Measurements from ENCODE around the gene ITGA2.
"Not testable (repeated sequence)": the region's sequence is repeated elsewhere in the genome, so short reads cannot be mapped to it uniquely, and the experiment has no call there.

ITGA2 gene

DNA sequence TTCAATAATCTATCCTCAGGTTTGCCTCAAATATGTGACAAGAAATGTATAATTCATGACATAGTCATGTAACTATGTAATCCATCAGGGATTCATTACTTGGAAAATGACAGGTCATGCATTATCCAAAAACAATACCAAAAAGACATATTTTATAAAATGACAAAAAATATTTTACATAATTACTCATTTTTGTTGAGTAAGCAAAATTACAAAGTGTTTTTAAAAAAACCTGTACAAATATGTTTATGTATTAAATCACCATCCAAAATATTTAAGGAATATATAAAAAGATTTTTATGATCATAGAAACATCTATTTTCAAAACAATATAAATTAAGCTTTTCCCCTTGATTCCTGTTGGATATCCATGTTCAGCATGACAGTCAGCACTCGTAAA lies 36.7 kb upstream of the ITGA2 start:
- Histone ChIP-seq H3K27ac (no peak overlapping the region), H3K9me3 (ENCODE audit: low read depth, low read length) (no peaks in the 10 kb centered on the region), H3K36me3 (ENCODE audit: insufficient read depth, low read length) (no peaks in the 10 kb centered on the region), H3K9ac (ENCODE audit: insufficient read length) (no peak overlapping the region), H3K4me3 (no peak overlapping the region)
- TF ChIP-seq FOXP2 (optimal IDR thresholded peaks at IDR 0.05; ENCODE audit: control extremely low read depth, extremely low read length, insufficient read depth) = no peak
- no peak for TF ChIP-seq EZH2 (IDR thresholded peaks at IDR 0.05)
- TF ChIP-seq POLR2AphosphoS5 (IDR thresholded peaks at IDR 0.05; ENCODE audit: borderline replicate concordance, low read depth, low read length) = no peak
- DNase-seq (ENCODE audit: low read depth, low spot score) = no peak

DNA sequence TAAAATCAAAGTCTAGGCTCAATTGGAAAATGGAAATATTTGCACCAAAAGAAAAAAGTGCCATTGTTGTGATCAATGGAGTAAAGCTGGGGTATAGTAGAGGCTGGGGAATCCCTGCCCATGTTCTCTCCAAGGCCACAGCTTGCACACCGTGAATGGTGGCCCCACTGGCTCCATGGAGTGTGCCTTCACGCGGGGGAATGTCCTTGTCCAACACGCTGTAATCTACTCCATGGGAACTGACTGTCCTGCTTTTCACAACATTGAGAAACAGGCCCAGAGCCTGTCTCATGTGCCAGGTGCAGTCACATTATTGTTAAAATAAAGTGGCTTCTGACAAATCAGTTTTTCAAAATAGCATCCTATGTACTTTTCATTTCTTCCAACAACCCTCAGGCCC lies 33.1 kb upstream of the ITGA2 start:
- no peak for DNase-seq (ENCODE audit: low read depth, low spot score)
- no peak overlapping the region for H3K4me3 ChIP-seq
- TF ChIP-seq EZH2 (IDR thresholded peaks at IDR 0.05) (no peak), FOXP2 (optimal IDR thresholded peaks at IDR 0.05; ENCODE audit: control extremely low read depth, extremely low read length, insufficient read depth) (no peak), POLR2AphosphoS5 (IDR thresholded peaks at IDR 0.05; ENCODE audit: borderline replicate concordance, low read depth, low read length) (no peak)
- no peak overlapping the region for H3K9ac ChIP-seq (ENCODE audit: insufficient read length)
- no peak overlapping the region for H3K27ac ChIP-seq
- H3K36me3 ChIP-seq (ENCODE audit: insufficient read depth, low read length) = no peaks in the 10 kb centered on the region
- no peaks in the 10 kb centered on the region for H3K9me3 ChIP-seq (ENCODE audit: low read depth, low read length)

DNA sequence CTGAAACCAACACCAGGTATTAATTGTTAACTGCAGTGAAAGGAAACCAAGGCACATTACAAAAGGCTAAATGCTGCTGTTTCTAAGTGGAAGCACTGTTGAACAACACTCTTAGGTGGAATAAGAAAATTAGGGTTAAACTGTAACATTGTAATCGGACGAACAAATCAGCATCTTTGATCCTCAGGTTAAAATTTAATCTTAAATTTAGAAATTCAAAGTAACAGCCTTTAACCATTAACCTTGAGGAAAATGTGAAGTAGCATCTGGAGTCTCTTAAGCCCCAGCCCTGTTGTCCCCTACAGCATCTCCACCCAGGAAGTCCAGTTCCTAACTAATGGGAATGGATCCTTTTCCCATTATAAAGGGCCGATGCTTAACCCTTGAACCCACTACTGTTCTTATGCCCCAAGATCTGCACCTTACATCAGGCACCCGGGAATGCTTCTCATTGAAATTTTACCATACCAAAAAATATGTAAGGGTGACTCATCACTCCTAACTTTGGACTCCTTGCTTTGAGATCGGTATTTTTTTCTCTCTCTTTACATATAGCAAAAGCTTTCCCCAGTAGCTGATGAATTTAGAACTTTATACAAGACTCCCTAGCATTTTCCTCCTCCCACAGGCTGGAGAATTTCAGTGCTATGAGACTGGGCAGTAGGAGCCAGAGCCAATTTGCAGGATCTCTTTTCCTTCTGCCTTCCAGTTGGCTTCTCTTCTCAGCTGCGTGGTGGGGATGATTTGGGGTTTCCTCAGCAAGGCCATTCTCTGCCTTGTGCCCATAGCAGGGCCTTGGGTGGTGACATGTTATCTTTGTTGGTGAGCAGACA lies 32.0 kb upstream of the ITGA2 start:
- H3K9me3 ChIP-seq (ENCODE audit: low read depth, low read length) = no peaks in the 10 kb centered on the region
- H3K9ac ChIP-seq (ENCODE audit: insufficient read length) = no peak overlapping the region
- TF ChIP-seq FOXP2 (optimal IDR thresholded peaks at IDR 0.05; ENCODE audit: control extremely low read depth, extremely low read length, insufficient read depth) (no peak), EZH2 (IDR thresholded peaks at IDR 0.05) (no peak)
- no peak overlapping the region for H3K4me3 ChIP-seq
- no peak overlapping the region for H3K27ac ChIP-seq
- no peaks in the 10 kb centered on the region for H3K36me3 ChIP-seq (ENCODE audit: insufficient read depth, low read length)
- no peak for DNase-seq (ENCODE audit: low read depth, low spot score)

DNA sequence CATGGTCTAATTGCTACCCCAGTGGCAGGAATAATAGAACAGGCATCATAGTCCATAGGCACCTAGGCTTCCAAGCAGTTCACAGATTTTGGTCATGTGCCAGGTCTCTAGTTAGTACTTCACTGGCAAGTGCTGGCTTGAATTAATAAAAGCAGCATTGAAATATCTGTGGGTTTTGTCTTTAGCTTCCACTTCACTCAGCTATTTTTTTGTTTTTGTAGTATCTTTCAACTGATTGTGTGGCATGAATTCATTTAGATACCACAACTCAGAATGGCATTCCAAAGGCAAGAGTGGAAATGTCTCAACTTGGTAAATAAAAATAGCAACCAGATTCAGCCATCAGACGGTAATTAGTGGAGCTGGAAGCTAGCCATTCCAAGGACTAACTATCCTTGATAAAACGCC lies 27.9 kb upstream of the ITGA2 start:
- Histone ChIP-seq H3K4me3 (peak overlapping the region; percentile 16; the same call in 1 of the 2 replicates), H3K9ac (ENCODE audit: insufficient read length) (no peak overlapping the region), H3K9me3 (ENCODE audit: low read depth, low read length) (no peaks in the 10 kb centered on the region), H3K27ac (peak overlapping the region; percentile 53; the same call in 1 of the 2 replicates), H3K36me3 (ENCODE audit: insufficient read depth, low read length) (no peaks in the 10 kb centered on the region)
- DNase-seq (ENCODE audit: low read depth, low spot score) = peak; percentile 47
- TF ChIP-seq POLR2AphosphoS5 (IDR thresholded peaks at IDR 0.05; ENCODE audit: borderline replicate concordance, low read depth, low read length) (peak; percentile 24; the same call in 1 of the 2 replicates), FOXP2 (optimal IDR thresholded peaks at IDR 0.05; ENCODE audit: control extremely low read depth, extremely low read length, insufficient read depth) (no peak)

DNA sequence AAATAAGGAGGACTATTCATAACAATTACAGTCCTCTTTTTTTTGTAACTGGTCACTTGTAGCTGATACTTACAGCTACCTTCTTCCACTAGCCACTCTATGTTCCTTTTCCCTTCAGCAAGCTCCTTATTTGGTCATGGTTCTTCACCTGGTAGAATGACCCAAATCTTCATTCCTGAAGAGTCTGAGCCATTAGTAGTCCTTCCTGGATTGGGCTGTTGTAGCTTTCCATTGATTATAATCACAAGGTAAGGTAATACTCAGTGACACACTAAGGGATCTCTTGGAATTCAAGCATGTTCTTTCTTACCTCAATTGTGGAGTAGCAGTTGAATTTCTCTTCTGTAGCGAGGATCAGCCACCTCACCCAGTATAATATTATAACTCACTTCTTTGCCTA lies 25.5 kb upstream of the ITGA2 start:
- no peak for DNase-seq (ENCODE audit: low read depth, low spot score)
- no peak overlapping the region for H3K9ac ChIP-seq (ENCODE audit: insufficient read length)
- H3K27ac ChIP-seq = no peak overlapping the region

DNA sequence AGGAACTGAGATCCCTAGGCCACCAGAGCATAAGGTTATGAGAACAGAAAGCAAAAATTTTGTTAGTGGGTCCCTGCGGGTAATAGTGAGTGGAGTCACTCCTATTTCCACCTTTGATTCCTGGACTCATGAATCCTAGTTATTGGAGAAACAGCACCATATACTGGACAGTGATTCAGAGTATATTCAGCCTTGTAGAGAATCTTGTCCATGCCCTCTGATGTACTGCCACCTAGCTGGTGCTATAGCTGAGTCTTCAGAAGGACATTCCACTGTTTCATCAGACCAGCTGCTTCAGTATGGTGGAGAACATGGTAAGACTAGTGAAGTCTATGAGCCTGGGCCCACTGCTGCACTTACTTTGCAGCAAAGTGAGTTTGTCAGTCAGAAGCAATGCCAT lies 25.0 kb upstream of the ITGA2 start:
- Histone ChIP-seq H3K9ac (ENCODE audit: insufficient read length) (no peak overlapping the region), H3K27ac (no peak overlapping the region), H3K9me3 (ENCODE audit: low read depth, low read length) (no peaks in the 10 kb centered on the region), H3K36me3 (ENCODE audit: insufficient read depth, low read length) (no peaks in the 10 kb centered on the region), H3K4me3 (no peak overlapping the region)
- no peak for DNase-seq (ENCODE audit: low read depth, low spot score)
- no peak for TF ChIP-seq FOXP2 (optimal IDR thresholded peaks at IDR 0.05; ENCODE audit: control extremely low read depth, extremely low read length, insufficient read depth)
- no peak for TF ChIP-seq POLR2AphosphoS5 (IDR thresholded peaks at IDR 0.05; ENCODE audit: borderline replicate concordance, low read depth, low read length)
- TF ChIP-seq EZH2 (IDR thresholded peaks at IDR 0.05) = no peak

More for the DNA sequence above, 25.5 kb upstream of the ITGA2 start:
- Histone ChIP-seq H3K9me3 (ENCODE audit: low read depth, low read length) (no peaks in the 10 kb centered on the region), H3K36me3 (ENCODE audit: insufficient read depth, low read length) (no peaks in the 10 kb centered on the region), H3K4me3 (no peak overlapping the region)
- TF ChIP-seq EZH2 (IDR thresholded peaks at IDR 0.05) (no peak), FOXP2 (optimal IDR thresholded peaks at IDR 0.05; ENCODE audit: control extremely low read depth, extremely low read length, insufficient read depth) (no peak), POLR2AphosphoS5 (IDR thresholded peaks at IDR 0.05; ENCODE audit: borderline replicate concordance, low read depth, low read length) (no peak)

DNA sequence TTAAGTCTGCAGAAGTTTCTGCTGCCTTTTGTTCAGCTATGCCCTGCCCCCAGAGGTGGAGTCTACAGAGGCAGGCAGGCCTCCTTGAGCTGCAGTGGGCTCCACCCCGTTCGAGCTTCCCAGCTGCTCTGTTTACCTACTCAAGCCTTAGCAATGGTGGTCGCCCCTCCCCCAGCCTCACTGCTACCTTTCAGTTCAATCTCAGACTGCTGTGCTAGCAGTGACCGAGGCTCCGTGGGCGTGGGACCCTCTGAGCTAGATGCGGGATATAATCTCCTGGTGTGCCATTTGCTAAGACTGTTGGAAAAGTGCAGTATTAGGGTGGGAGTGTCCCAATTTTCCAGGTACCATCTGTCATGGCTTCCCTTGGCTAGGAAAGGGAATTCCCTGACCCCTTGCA lies 13.0 kb upstream of the ITGA2 start:
- H3K27ac ChIP-seq; DNase-seq (ENCODE audit: low read depth, low spot score): not testable (repeated sequence)

DNA sequence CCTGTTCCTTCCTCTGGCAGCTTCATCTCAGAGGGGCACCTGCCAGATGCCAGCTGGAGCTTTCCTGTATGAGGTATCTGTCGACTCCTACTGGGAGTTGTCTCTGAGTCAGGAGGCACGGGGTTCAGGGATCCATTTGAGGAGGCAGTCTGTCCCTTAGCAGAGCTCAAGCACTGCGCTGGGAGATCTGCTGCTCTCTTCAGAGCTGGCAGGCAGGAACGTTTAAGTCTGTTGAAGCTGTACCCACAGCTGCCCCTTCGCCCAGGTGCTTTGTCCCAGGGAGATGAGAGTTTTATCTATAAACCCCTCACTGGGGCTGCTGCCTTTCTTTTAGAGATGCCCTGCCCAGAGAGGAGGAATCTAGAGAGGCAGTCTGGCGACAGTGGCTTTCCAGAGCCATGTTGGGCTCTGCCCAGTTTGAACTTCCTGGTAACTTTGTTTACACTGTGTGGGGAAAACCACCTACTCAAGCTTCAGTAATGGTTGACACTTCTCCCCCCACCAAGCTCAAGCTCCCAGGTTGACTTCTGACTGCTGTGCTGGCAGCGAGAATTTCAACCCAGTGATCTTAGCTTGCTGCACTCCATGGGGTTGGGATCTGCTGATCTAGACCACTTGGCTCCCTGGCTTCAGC lies 11.8 kb upstream of the ITGA2 start:
- DNase-seq (ENCODE audit: low read depth, low spot score) = no peak
- Histone ChIP-seq H3K9ac (ENCODE audit: insufficient read length) (no peak overlapping the region), H3K36me3 (ENCODE audit: insufficient read depth, low read length) (no peaks in the 10 kb centered on the region), H3K27ac (no peak overlapping the region), H3K9me3 (ENCODE audit: low read depth, low read length) (no peaks in the 10 kb centered on the region), H3K4me3 (no peak overlapping the region)
- no peak for TF ChIP-seq EZH2 (IDR thresholded peaks at IDR 0.05)

More for the DNA sequence above, 13.0 kb upstream of the ITGA2 start:
- H3K9me3 ChIP-seq (ENCODE audit: low read depth, low read length); H3K9ac ChIP-seq (ENCODE audit: insufficient read length); H3K36me3 ChIP-seq (ENCODE audit: insufficient read depth, low read length); H3K4me3 ChIP-seq: not testable (repeated sequence)

DNA sequence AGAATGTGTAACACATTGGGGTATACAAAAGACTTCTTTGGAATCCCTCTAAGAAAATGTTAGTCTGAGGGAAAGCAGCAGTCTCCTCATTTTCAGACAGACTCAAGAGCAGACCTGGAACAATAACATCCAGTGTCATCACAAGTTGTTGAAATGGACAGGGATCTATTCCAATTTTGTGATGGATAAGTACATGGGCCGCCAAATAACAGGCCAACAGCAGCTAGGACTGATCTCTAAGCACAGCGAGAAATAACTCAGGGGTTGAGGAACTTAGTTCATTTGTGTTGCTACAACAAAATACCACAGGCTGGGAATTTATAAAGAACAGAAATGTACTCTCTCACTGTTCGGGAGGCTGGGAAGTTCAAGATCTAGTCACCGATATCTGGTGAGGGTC lies 7.6 kb upstream of the ITGA2 start:
- H3K36me3 ChIP-seq (ENCODE audit: insufficient read depth, low read length) = no peaks in the 10 kb centered on the region
- no peak for DNase-seq (ENCODE audit: low read depth, low spot score)
- no peak overlapping the region for H3K4me3 ChIP-seq
- no peak overlapping the region for H3K9ac ChIP-seq (ENCODE audit: insufficient read length)
- H3K9me3 ChIP-seq (ENCODE audit: low read depth, low read length) = no peaks in the 10 kb centered on the region
- TF ChIP-seq FOXP2 (optimal IDR thresholded peaks at IDR 0.05; ENCODE audit: control extremely low read depth, extremely low read length, insufficient read depth) (no peak), EZH2 (IDR thresholded peaks at IDR 0.05) (no peak), POLR2AphosphoS5 (IDR thresholded peaks at IDR 0.05; ENCODE audit: borderline replicate concordance, low read depth, low read length) (no peak)
- no peak overlapping the region for H3K27ac ChIP-seq

Data from SK-N-MC (cell line).